Thyroid gland (tissue), 4 donors: Measurements from ENCODE around the gene THRB. TPM values are rescaled to one million over a fixed set of nuclear protein-coding genes. Genes with fewer than 3 reads are reported as not detected.

ENCODE experiments used
- DNase-seq, 2 donors: peaks; one replicate each; pipeline ENCODE4 v3.0.0-alpha.2; 2019
- H3K27ac ChIP-seq, 3 donors: fragments of 200-600 bp; sonication (generic); 1 replicate in 2 of 3; 2 replicates in 1 of 3; pipeline ENCODE4 v1.5.1; 2016 to 2019; ENCODE audit warnings: mild to moderate bottlenecking in 1 of 3, moderate library complexity in 1 of 3
- H3K27me3 ChIP-seq: fragments of 200-600 bp; sonication (generic); one replicate; pipeline ENCODE4 v1.5.1; 2019
- H3K36me3 ChIP-seq, 2 donors: fragments of 200-600 bp; sonication (generic); one replicate each; pipeline ENCODE4 v1.5.1; 2016 to 2019
- H3K4me1 ChIP-seq, 2 donors: fragments of 200-600 bp; sonication (generic); one replicate each; pipeline ENCODE4 v1.5.1; 2017 to 2019
- H3K4me3 ChIP-seq, 3 donors: fragments of 200-600 bp; sonication (generic); replicated peaks in 1 of 3; 1 replicate in 2 of 3; 2 replicates in 1 of 3; pipeline ENCODE4 v1.5.1; 2016; ENCODE audit warnings: mild to moderate bottlenecking in 1 of 3
- H3K9me3 ChIP-seq: fragments of 200-600 bp; sonication (generic); one replicate; pipeline ENCODE4 v1.5.1; 2017
- CTCF ChIP-seq, 6 experiments: fragments of 200-600 bp in 3 of 6; fragments of 450-650 bp in 3 of 6; sonication (generic) in 3 of 6; IDR thresholded peaks; one replicate each; pipeline ENCODE4 v1.5.1; 2016 to 2019; ENCODE audit warnings: antibody characterized with exemption in 6 of 6, mild to moderate bottlenecking in 2 of 6, inconsistent platforms in 1 of 6, moderate library complexity in 1 of 6
- POLR2A ChIP-seq, 2 donors: fragments of 450-650 bp; IDR thresholded peaks; one replicate each; pipeline ENCODE4 v1.6.1; 2017; ENCODE audit warnings: antibody characterized with exemption in 2 of 2, mild to moderate bottlenecking in 2 of 2, moderate library complexity in 1 of 2
- WGBS, 2 donors: methylation state at CpG; one replicate each; pipeline ENCODE4 v1.1.5; 2017; 5-methylcytosine and 5-hydroxymethylcytosine counted together
- intact Hi-C: fragments of 100-400 bp; cut with DNase I; formaldehyde crosslinking; loops from one replicate; pipeline ENCODE4 v1.15.1; 2023
- total RNA-seq, 4 donors: library from RNA; depleted of rRNA; stranded (reverse); fragments of >200 nt; gene quantifications; one replicate each; pipeline ENCODE4 v1.2.3, GENCODE V29; 2016

Gene THRB
- total RNA-seq, 4 donors from 2014 or later = 11.1 to 33.2 (median 13.4) TPM

GRCh38 chr3:24165603-24165982, 329.1 kb downstream of the THRB start:
- Histone ChIP-seq H3K27me3 (no peaks in the 10 kb centered on the region), H3K9me3 (no peaks in the 10 kb centered on the region), H3K27ac (no peak overlapping the region), H3K4me3 (no peak overlapping the region), H3K4me1 (peaks cover 0 to 4% of the 10 kb centered on the region in 2 donors), H3K36me3 (no peaks in the 10 kb centered on the region)
- DNase-seq = no peak
- WGBS, 2 donors = 88 to 91% methylated on average over 2 of the region's 2 CpGs
- TF ChIP-seq CTCF (IDR thresholded peaks at IDR 0.05) = no peak
- no peak for TF ChIP-seq POLR2A (IDR thresholded peaks at IDR 0.05)
- intact Hi-C loops = no loop called here

GRCh38 chr3:24164967-24165602, 329.6 kb downstream of the THRB start:
- TF ChIP-seq POLR2A (IDR thresholded peaks at IDR 0.05) (no peak), CTCF (IDR thresholded peaks at IDR 0.05) (no peak)
- intact Hi-C loops = no loop called here
- H3K27ac ChIP-seq = no peak overlapping the region
- H3K27me3 ChIP-seq = no peaks in the 10 kb centered on the region
- H3K4me1 ChIP-seq = peaks cover 0 to 4% of the 10 kb centered on the region in 2 donors
- WGBS, 2 donors = 97 to 98% methylated on average over 14 of the region's 14 CpGs
- H3K36me3 ChIP-seq = no peaks in the 10 kb centered on the region
- no peak for DNase-seq
- no peaks in the 10 kb centered on the region for H3K9me3 ChIP-seq
- H3K4me3 ChIP-seq = no peak overlapping the region

- intact Hi-C loops = no loop called here
- Histone ChIP-seq H3K36me3 (no peaks in the 10 kb centered on the region), H3K27me3 (no peaks in the 10 kb centered on the region), H3K27ac (no peak overlapping the region), H3K9me3 (no peaks in the 10 kb centered on the region), H3K4me3 (no peak overlapping the region), H3K4me1 (peaks cover 0 to 4% of the 10 kb centered on the region in 2 donors)
- no peak for DNase-seq
- 89 to 96% methylated on average over 3 of the region's 3 CpGs for WGBS, 2 donors
- TF ChIP-seq CTCF (IDR thresholded peaks at IDR 0.05) (no peak), POLR2A (IDR thresholded peaks at IDR 0.05) (no peak)
Observed at GRCh38 chr3:24162929-24163328, 331.7 kb downstream of the THRB start.

GRCh38 chr3:24161841-24162240, 332.8 kb downstream of the THRB start:
- WGBS, 2 donors = 43 to 60% methylated on average over 7 of the region's 7 CpGs
- H3K9me3 ChIP-seq = no peaks in the 10 kb centered on the region
- H3K4me1 ChIP-seq = peaks cover 0 to 4% of the 10 kb centered on the region in 2 donors
- no peak for DNase-seq
- no peaks in the 10 kb centered on the region for H3K27me3 ChIP-seq
- intact Hi-C loops = no loop called here
- no peak overlapping the region for H3K4me3 ChIP-seq
- TF ChIP-seq POLR2A (IDR thresholded peaks at IDR 0.05) (no peak), CTCF (IDR thresholded peaks at IDR 0.05) (no peak)
- no peaks in the 10 kb centered on the region for H3K36me3 ChIP-seq
- H3K27ac ChIP-seq = no peak overlapping the region

GRCh38 chr3:24160424-24161095, 334.1 kb downstream of the THRB start:
- no peaks in the 10 kb centered on the region for H3K27me3 ChIP-seq
- H3K27ac ChIP-seq = no peak overlapping the region
- no peaks in the 10 kb centered on the region for H3K9me3 ChIP-seq
- 71 to 72% methylated on average over 12 of the region's 12 CpGs for WGBS, 2 donors
- no peak overlapping the region for H3K4me3 ChIP-seq
- no peaks in the 10 kb centered on the region for H3K36me3 ChIP-seq
- intact Hi-C loops = no loop called here
- DNase-seq = no peak
- peaks cover 0 to 4% of the 10 kb centered on the region in 2 donors for H3K4me1 ChIP-seq
- TF ChIP-seq CTCF (IDR thresholded peaks at IDR 0.05) (no peak), POLR2A (IDR thresholded peaks at IDR 0.05) (no peak)
